Subcutaneous adipose tissue (tissue), 4 donors: Measurements from ENCODE around the gene PIK3C3. TPM values are rescaled to one million over a fixed set of nuclear protein-coding genes. Genes with fewer than 3 reads are reported as not detected.

Experiments used
- total RNA-seq, 4 donors: library from RNA; depleted of rRNA; stranded (reverse); fragments of >200 nt; gene quantifications; one replicate each; pipeline ENCODE4 v1.1.0, GENCODE V29; 2016
- TF ChIP-seq, protein P1 (sequence below): fragments of 450-650 bp; IDR thresholded peaks from one replicate; pipeline ENCODE4 v1.5.1; 2016; ENCODE audit warnings: low read depth, mild to moderate bottlenecking, control low read depth, antibody characterized with exemption, moderate library complexity

The PIK3C3 gene
- total RNA-seq, 4 donors from 2014 or later, result 41.1 to 60.1 (median 47.6) TPM

DNA sequence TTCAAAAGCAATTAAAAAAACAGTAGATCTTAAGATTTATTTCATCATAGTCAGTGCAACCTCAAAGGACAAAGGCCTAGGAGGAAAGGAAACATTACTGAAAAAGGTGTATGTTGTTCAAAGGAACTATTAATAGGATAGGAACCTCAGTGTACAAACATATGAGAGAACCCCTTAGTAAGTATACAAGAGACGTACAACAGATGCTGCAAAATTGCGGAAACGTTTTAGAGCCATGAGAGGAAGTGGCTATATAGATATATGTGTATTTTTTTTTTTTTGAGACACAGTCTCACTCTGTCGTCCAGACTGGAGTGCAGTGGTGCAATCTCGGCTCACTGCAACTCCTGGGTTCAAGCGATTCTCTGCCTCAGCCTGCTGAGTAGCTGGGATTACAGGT lies 22.2 kb downstream of the PIK3C3 start:
- TF ChIP-seq, protein P1, sequence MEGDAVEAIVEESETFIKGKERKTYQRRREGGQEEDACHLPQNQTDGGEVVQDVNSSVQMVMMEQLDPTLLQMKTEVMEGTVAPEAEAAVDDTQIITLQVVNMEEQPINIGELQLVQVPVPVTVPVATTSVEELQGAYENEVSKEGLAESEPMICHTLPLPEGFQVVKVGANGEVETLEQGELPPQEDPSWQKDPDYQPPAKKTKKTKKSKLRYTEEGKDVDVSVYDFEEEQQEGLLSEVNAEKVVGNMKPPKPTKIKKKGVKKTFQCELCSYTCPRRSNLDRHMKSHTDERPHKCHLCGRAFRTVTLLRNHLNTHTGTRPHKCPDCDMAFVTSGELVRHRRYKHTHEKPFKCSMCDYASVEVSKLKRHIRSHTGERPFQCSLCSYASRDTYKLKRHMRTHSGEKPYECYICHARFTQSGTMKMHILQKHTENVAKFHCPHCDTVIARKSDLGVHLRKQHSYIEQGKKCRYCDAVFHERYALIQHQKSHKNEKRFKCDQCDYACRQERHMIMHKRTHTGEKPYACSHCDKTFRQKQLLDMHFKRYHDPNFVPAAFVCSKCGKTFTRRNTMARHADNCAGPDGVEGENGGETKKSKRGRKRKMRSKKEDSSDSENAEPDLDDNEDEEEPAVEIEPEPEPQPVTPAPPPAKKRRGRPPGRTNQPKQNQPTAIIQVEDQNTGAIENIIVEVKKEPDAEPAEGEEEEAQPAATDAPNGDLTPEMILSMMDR, result no peak

DNA sequence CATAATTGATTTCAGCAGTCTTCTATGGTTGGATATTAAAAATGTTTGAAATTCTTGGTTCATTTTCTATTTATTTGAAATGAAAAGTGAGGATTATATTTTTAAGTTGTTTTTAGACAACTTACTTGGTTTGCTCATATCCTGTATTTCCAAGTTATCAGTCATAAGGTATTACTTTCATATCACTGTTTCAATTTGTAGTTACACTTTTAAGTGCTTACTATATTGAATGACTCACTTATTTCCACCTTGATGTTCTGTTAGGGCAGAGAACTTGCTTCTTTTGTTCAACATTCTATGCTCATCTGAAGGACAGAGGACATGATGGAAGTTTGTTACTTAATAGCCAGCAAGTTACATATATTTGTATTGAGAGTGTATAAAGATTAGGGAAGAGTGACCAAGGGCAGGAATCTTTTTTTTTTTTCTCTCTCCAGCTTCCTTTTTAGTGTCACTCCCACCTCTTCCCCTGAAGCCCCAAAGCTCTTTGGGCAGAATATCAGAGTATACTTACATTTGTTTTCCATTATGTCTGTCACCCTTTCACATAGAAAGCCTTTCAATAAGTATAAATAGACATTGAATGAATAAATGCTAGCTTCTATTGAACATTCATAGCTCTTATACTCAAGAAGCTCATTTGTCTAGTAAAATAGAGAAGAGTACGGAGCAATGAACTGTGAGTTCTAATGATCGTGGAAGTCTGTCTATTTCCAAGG lies 28.1 kb downstream of the PIK3C3 start:
- TF ChIP-seq, protein P1, result no peak

DNA sequence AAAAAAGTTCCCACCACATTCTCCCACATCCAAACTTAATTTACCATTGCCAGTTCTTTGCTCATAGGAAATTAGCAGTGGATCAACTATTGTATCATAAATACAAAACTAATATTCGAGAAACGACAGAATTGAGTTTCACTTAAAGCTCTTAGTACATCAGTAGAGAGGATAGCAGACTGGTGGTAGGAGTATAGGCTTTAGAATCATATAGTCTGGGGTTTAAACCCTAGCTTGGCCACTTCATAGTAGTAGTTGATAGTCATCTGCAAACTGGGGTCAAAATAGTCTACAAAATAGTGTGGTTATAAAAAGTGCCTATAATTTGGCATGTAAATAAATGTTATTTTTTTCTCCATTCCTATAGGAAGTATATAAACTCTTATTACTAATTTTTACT lies 30.9 kb downstream of the PIK3C3 start:
- TF ChIP-seq, protein P1, result no peak

DNA sequence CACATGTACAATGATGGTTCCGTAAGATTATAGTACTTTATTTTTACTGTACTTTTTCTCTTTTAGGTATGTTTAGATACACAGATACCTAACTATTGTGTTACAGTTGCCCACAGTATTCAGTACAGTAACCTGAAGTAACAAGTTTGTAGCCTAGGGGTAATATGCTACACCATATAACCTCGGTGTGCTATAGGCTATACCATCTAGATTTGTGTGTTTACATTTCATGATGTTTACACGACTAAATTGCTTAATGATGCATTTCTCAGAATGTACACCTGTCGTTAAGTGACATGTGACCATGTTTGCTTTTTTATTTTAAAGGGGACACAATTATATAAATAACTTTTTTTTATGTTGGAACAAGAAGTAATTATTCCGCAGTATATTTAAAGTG lies 34.5 kb downstream of the PIK3C3 start:
- TF ChIP-seq, protein P1, result no peak

DNA sequence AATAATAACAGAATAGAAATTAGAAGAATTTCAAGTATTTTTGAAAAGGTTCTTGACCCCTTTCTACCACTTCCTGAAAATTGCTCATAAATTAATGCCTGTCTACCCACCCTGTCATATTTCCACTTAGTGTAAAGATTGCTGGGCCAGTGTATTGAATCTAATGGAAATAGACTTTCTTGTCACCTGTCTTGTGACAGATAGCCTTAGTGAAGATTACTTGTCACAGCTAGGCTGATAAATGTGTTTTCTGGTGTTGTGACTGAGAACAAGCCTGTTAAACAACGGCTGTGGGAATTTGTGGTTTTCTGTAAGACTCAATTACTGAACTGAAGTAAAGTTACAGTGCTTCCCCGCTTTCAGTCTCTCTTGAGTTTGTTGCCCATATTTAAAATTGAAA lies 37.0 kb downstream of the PIK3C3 start:
- TF ChIP-seq, protein P1, result no peak

DNA sequence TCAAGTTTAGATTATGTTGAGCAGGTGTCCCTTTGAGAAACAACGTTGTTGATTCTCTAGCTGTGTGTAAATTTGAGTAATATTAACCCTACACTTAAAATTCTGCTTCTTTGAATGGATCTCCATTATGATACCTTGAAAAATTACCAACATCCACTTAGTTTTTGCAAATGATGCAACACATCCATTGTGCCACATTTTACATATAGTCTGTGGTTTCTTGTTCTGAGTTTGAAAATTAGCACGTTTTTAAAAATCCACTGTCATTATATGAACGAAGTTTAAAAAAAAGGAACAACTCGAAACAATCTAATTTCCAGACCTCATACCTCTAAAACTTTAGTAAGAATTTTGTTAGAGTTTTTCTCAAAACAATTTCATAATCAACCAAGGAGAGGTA lies 37.7 kb downstream of the PIK3C3 start:
- TF ChIP-seq, protein P1, result no peak

DNA sequence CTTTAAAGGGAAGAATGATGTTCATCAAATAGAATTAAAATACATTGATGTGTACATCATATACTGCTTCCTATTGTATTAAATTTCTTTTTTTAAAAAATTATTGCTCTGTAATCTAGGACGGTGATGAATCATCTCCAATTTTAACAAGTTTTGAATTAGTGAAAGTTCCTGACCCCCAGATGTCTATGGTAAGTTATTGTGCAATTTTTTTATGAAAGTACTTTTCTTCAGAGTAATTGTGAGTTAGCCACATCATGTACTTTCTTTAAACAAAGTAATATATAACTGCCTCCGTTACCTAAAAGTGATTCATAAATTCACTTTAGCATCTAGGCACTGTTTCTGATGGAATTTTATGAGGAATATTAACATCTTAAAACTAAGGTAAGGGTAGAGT lies 38.1 kb downstream of the PIK3C3 start:
- TF ChIP-seq, protein P1, result no peak
